ENCODE results near the gene ITPA. TPM values are rescaled to one million over a fixed set of nuclear protein-coding genes. Genes with fewer than 3 reads are reported as not detected.

ITPA gene
- total RNA-seq, 3 donors from 2014 or later = 35.2 to 43.6 (median 39.1) TPM

GRCh38 chr20:3248167-3248992, 39.1 kb downstream of the ITPA start:
- H3K36me3 ChIP-seq = no peaks in the 10 kb centered on the region
- H3K4me1 ChIP-seq = no peaks in the 10 kb centered on the region
- H3K27ac ChIP-seq = no peak overlapping the region
- intact Hi-C loops (cut with DNase I; ENCODE audit: low total_unique reads) = no loop called here
- TF ChIP-seq POLR2A (IDR thresholded peaks at IDR 0.05) (no peak), POLR2AphosphoS5 (IDR thresholded peaks at IDR 0.05) (no peak)
- TF ChIP-seq, protein P1, sequence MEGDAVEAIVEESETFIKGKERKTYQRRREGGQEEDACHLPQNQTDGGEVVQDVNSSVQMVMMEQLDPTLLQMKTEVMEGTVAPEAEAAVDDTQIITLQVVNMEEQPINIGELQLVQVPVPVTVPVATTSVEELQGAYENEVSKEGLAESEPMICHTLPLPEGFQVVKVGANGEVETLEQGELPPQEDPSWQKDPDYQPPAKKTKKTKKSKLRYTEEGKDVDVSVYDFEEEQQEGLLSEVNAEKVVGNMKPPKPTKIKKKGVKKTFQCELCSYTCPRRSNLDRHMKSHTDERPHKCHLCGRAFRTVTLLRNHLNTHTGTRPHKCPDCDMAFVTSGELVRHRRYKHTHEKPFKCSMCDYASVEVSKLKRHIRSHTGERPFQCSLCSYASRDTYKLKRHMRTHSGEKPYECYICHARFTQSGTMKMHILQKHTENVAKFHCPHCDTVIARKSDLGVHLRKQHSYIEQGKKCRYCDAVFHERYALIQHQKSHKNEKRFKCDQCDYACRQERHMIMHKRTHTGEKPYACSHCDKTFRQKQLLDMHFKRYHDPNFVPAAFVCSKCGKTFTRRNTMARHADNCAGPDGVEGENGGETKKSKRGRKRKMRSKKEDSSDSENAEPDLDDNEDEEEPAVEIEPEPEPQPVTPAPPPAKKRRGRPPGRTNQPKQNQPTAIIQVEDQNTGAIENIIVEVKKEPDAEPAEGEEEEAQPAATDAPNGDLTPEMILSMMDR (IDR thresholded peaks at IDR 0.05) = no peak
- no peak for DNase-seq (ENCODE audit: low spot score in 2 of 2)
- peak overlapping the region in 2 of 3 donors; percentile 2 to 29 for H3K4me3 ChIP-seq
- no peaks in the 10 kb centered on the region for H3K27me3 ChIP-seq
- no peaks in the 10 kb centered on the region for H3K9me3 ChIP-seq

DNA sequence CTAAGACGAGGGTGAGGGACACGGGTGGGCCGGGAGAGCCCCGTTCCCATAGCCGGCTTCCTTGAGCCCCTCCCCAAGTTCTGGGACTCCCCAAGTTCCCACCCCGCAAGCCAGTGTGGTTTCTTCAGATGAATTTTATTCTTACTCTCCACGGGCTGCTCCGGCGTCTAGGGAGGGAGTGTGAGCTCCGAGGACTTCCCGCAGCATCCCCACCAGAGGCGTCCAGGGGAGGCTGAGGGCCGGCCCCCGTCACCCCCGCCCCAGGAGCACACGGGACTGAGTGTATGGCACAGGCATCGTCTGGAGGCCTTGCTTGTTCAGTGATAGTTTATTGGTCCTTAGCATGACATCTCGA, 39.7 kb downstream of the ITPA start:
- Histone ChIP-seq H3K27ac (no peak overlapping the region), H3K36me3 (no peaks in the 10 kb centered on the region), H3K27me3 (no peaks in the 10 kb centered on the region), H3K4me3 (peak overlapping the region in 2 of 3 donors; percentile 2 to 29), H3K4me1 (no peaks in the 10 kb centered on the region), H3K9me3 (no peaks in the 10 kb centered on the region)
- DNase-seq (ENCODE audit: low spot score in 2 of 2) = no peak
- intact Hi-C loops (cut with DNase I; ENCODE audit: low total_unique reads) = no loop called here
- TF ChIP-seq, protein P1 (IDR thresholded peaks at IDR 0.05) = no peak
- no peak for TF ChIP-seq POLR2AphosphoS5 (IDR thresholded peaks at IDR 0.05)
- TF ChIP-seq POLR2A (IDR thresholded peaks at IDR 0.05) = no peak

GRCh38 chr20:3250091-3250504, 40.8 kb downstream of the ITPA start:
- Histone ChIP-seq H3K36me3 (peaks cover under 1% of the 10 kb centered on the region), H3K27me3 (no peaks in the 10 kb centered on the region)

GRCh38 chr20:3251806-3252205, 42.5 kb downstream of the ITPA start:
- no peak overlapping the region for H3K4me3 ChIP-seq
- intact Hi-C loops (cut with DNase I; ENCODE audit: low total_unique reads) = loop anchor here (5.0 kb wide), 1 partner anchor 175 kb away; no protein-coding TSS in a partner anchor
- DNase-seq (ENCODE audit: low spot score in 2 of 2) = no peak
- no peak overlapping the region for H3K27ac ChIP-seq
- H3K36me3 ChIP-seq = peaks cover 12% of the 10 kb centered on the region
- TF ChIP-seq, protein P1 (IDR thresholded peaks at IDR 0.05) = no peak
- TF ChIP-seq POLR2AphosphoS5 (IDR thresholded peaks at IDR 0.05) (no peak), POLR2A (IDR thresholded peaks at IDR 0.05) (no peak)
- no peaks in the 10 kb centered on the region for H3K4me1 ChIP-seq
- no peaks in the 10 kb centered on the region for H3K9me3 ChIP-seq
- H3K27me3 ChIP-seq = no peaks in the 10 kb centered on the region

More at GRCh38 chr20:3250091-3250504, 40.8 kb downstream of the ITPA start:
- TF ChIP-seq, protein P1 (IDR thresholded peaks at IDR 0.05) = no peak
- TF ChIP-seq POLR2A (IDR thresholded peaks at IDR 0.05) (no peak), POLR2AphosphoS5 (IDR thresholded peaks at IDR 0.05) (no peak)
- Histone ChIP-seq H3K9me3 (no peaks in the 10 kb centered on the region), H3K27ac (no peak overlapping the region), H3K4me1 (no peaks in the 10 kb centered on the region), H3K4me3 (no peak overlapping the region)
- DNase-seq (ENCODE audit: low spot score in 2 of 2) = no peak
- intact Hi-C loops (cut with DNase I; ENCODE audit: low total_unique reads) = loop anchor here (5.0 kb wide), 1 partner anchor 177 kb away; no protein-coding TSS in a partner anchor

DNA sequence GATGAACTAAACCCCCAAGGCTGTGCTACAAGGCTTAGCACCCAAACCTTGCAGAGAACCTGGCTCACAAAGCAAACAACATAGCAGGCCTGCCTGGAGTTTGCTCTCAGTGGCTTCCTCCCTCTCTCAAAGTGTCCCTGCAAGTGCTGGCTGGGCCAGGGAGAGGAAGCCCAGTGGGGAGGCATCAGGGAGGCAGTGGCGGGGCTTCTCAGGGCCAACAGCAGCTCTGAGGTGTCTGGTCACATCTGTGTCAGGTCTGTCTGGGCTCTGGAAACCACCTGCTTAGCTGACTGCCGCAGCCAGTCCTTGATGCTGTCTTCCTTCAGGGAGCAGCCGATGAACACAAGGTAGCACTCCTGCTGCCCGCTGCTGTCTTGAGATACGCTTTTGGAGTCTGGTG, 46.4 kb downstream of the ITPA start:
- Histone ChIP-seq H3K4me3 (no peak overlapping the region), H3K9me3 (no peaks in the 10 kb centered on the region), H3K27ac (no peak overlapping the region), H3K36me3 (peaks cover 12% of the 10 kb centered on the region), H3K27me3 (no peaks in the 10 kb centered on the region), H3K4me1 (no peaks in the 10 kb centered on the region)
- intact Hi-C loops (cut with DNase I; ENCODE audit: low total_unique reads) = loop anchor here (1.0 kb wide), 1 partner anchor 15 kb away; no protein-coding TSS in a partner anchor
- TF ChIP-seq POLR2A (IDR thresholded peaks at IDR 0.05) (no peak), POLR2AphosphoS5 (IDR thresholded peaks at IDR 0.05) (no peak)
- TF ChIP-seq, protein P1 (IDR thresholded peaks at IDR 0.05) = no peak
- DNase-seq (ENCODE audit: low spot score in 2 of 2) = no peak
